NB4 (cell line): Measurements from ENCODE around the gene CCDC136.
A peak's percentile ranks its signal among the peaks of the same experiment; 100 is the strongest.

ENCODE experiments used
- DNase-seq: peaks from one replicate; pipeline ENCODE4 v3.0.0; 2010; ENCODE audit warnings: low read depth
- H3K4me3 ChIP-seq: one replicate; pipeline ENCODE4 v1.5.1; 2011; ENCODE audit warnings: mild to moderate bottlenecking, low read depth, low read length, moderate library complexity
- CTCF ChIP-seq: IDR thresholded peaks from one replicate; pipeline ENCODE4 v1.5.1; 2012; ENCODE audit warnings: low read depth, low read length
- MAX ChIP-seq: IDR thresholded peaks from 2 replicates; pipeline ENCODE4 v1.6.1; 2011; ENCODE audit warnings: low read depth, low read length
- MYC ChIP-seq: IDR thresholded peaks from 2 replicates; pipeline ENCODE4 v1.6.1; 2011; ENCODE audit warnings: low read depth, low read length
- POLR2A ChIP-seq: IDR thresholded peaks from 2 replicates; pipeline ENCODE4 v1.6.1; 2011; ENCODE audit warnings: mild to moderate bottlenecking; ENCODE audit not compliant: insufficient read length; ENCODE audit errors: extremely low read depth

CCDC136 gene

GRCh38 chr7:128791121-128791971 is at the start of gene CCDC136:
CCDC136 (plus strand) TSS chr7:128791968; CDS start chr7:128792412, 444 bp downstream.
- peak within 1 kb of the TSS; percentile 50 for H3K4me3 ChIP-seq
- DNase-seq = peak; percentile 83
- TF ChIP-seq MAX = no peak
- peak; percentile 37 for TF ChIP-seq POLR2A
- 0 out of 2 replicates have a peak, but pooled peaks have one; percentile 16 for TF ChIP-seq MYC
- TF ChIP-seq CTCF = no peak

- no peak for DNase-seq
- TF ChIP-seq CTCF (no peak), MYC (no peak), POLR2A (no peak)
These were observed 49.6 kb upstream of the CCDC136 start for GRCh38 chr7:128742206-128742605.

GRCh38 chr7:128743112-128743772 is 48.5 kb upstream of the CCDC136 start:
- DNase-seq = peak; percentile 55
- H3K4me3 ChIP-seq = no peak overlapping the region
- no peak for TF ChIP-seq CTCF
- TF ChIP-seq MAX = no peak
- no peak for TF ChIP-seq POLR2A
- no peak for TF ChIP-seq MYC

More at GRCh38 chr7:128742206-128742605, 49.6 kb upstream of the CCDC136 start:
- no peak overlapping the region for H3K4me3 ChIP-seq

GRCh38 chr7:128744366-128744905 is 47.3 kb upstream of the CCDC136 start:
- no peak overlapping the region for H3K4me3 ChIP-seq
- no peak for TF ChIP-seq MAX
- TF ChIP-seq MYC = no peak
- no peak for TF ChIP-seq CTCF
- TF ChIP-seq POLR2A = no peak
- DNase-seq = no peak

- DNase-seq = no peak
- no peak for TF ChIP-seq MYC
- TF ChIP-seq CTCF = no peak
- no peak for TF ChIP-seq MAX
- TF ChIP-seq POLR2A = no peak
- no peak overlapping the region for H3K4me3 ChIP-seq
These were observed 46.1 kb upstream of the CCDC136 start for GRCh38 chr7:128745706-128746105.
